Measurements from ENCODE around the gene PCBP3.

DNA sequence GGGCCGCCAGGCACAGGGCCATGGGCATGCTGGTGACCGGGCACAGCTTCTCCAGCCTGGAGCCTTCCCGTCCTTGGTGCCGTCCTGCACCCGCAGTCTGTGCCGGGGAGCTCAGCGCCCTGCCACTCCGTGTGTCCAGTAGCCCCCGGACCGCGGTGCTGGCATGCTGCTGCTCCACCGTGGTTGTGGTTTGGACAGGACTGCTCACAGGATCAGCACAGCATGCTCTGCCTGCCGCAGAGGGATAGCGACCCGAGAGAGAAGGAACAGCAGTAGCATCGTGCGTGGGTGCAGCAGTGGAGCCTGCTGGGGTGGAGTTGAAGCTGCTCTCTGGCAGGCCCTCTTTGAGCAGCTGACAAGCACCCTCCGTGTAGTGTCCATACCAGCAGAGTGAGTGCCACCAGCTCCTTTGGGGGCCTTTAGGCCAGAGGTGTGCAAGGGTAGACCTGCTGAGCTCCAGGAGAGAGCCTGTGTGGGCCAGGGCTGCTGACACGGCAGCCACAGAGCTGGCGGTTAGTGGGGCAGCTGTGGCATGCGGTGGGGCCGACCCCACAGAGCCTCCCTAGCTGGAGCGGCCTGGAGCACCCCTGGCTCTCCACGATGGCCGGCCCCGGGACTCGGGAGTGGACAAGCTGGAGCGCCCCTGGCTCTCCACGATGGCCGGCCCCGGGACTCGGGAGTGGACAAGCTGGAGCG lies 6.4 kb upstream of the PCBP3 start:
- TF ChIP-seq, protein P1, sequence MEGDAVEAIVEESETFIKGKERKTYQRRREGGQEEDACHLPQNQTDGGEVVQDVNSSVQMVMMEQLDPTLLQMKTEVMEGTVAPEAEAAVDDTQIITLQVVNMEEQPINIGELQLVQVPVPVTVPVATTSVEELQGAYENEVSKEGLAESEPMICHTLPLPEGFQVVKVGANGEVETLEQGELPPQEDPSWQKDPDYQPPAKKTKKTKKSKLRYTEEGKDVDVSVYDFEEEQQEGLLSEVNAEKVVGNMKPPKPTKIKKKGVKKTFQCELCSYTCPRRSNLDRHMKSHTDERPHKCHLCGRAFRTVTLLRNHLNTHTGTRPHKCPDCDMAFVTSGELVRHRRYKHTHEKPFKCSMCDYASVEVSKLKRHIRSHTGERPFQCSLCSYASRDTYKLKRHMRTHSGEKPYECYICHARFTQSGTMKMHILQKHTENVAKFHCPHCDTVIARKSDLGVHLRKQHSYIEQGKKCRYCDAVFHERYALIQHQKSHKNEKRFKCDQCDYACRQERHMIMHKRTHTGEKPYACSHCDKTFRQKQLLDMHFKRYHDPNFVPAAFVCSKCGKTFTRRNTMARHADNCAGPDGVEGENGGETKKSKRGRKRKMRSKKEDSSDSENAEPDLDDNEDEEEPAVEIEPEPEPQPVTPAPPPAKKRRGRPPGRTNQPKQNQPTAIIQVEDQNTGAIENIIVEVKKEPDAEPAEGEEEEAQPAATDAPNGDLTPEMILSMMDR (IDR thresholded peaks at IDR 0.05) = no peak
- TF ChIP-seq POLR2A (IDR thresholded peaks at IDR 0.05) = no peak

Measured in lower leg skin (tissue), 3 donors.